Panc1 (cell line): ENCODE results near the gene TSSK6.

Experiments
- POLR2AphosphoS5 ChIP-seq: IDR thresholded peaks from 2 replicates; pipeline ENCODE4 v1.6.1; 2012; ENCODE audit warnings: mild to moderate bottlenecking, low read depth, low read length, moderate library complexity
- SIN3A ChIP-seq: IDR thresholded peaks from 2 replicates; pipeline ENCODE4 v1.6.1; 2012; ENCODE audit warnings: low read depth, mild to moderate bottlenecking, low read length, moderate library complexity, borderline replicate concordance; ENCODE audit not compliant: insufficient read depth
- TF ChIP-seq, protein P1 (sequence below): fragments of 450-650 bp; IDR thresholded peaks from 2 replicates; pipeline ENCODE4 v1.5.1; 2017; ENCODE audit warnings: mild to moderate bottlenecking

DNA sequence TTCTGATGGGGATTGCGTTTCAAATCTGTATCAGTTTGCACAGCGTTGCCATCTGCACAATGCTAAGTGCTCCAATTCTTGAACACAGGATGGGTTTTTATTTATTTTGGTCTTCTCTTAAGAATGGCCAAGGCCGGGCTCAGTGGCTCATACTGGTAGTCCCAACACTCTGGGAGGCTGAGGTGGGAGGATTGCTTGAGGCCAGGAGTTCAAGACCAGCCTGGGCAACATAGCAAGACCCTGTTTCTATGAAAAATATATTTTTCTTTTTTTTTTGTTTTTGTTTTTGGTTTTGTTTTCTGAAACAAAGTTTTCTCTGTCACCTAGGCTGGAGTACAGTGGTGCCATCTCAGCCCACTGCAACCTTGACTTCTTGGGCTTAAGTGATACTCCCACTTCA, 7.8 kb upstream of the TSSK6 start:
- TF ChIP-seq, protein P1, sequence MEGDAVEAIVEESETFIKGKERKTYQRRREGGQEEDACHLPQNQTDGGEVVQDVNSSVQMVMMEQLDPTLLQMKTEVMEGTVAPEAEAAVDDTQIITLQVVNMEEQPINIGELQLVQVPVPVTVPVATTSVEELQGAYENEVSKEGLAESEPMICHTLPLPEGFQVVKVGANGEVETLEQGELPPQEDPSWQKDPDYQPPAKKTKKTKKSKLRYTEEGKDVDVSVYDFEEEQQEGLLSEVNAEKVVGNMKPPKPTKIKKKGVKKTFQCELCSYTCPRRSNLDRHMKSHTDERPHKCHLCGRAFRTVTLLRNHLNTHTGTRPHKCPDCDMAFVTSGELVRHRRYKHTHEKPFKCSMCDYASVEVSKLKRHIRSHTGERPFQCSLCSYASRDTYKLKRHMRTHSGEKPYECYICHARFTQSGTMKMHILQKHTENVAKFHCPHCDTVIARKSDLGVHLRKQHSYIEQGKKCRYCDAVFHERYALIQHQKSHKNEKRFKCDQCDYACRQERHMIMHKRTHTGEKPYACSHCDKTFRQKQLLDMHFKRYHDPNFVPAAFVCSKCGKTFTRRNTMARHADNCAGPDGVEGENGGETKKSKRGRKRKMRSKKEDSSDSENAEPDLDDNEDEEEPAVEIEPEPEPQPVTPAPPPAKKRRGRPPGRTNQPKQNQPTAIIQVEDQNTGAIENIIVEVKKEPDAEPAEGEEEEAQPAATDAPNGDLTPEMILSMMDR, result no peak
- TF ChIP-seq POLR2AphosphoS5 (no peak), SIN3A (no peak)
